Adrenal gland (tissue), 12 donors: ENCODE measurements around the gene HOXD4. TPM values are rescaled to one million over a fixed set of nuclear protein-coding genes. Genes with fewer than 3 reads are reported as not detected.

Source experiments
- DNase-seq, 7 donors: peaks; one replicate each; pipeline ENCODE4 v3.0.0-alpha.2; 2019 to 2020
- H3K27ac ChIP-seq, 5 donors: fragments of 200-600 bp; sonication (generic) in 4 of 5; 1 replicate in 3 of 5; 2 replicates in 2 of 5; pipeline versions ENCODE4 v1.5.1 to v1.8.0; 2016 to 2020; ENCODE audit warnings: mild to moderate bottlenecking in 1 of 5
- H3K27me3 ChIP-seq: fragments of 200-600 bp; 2 replicates; pipeline ENCODE4 v1.8.0; 2021
- H3K36me3 ChIP-seq, 2 donors: fragments of 200-600 bp; replicated peaks in 1 of 2; 1 replicate in 1 of 2; 2 replicates in 1 of 2; pipeline versions ENCODE4 v1.5.1 to v1.8.0; 2018 to 2022
- H3K4me1 ChIP-seq, 2 donors: fragments of 200-600 bp; replicated peaks in 1 of 2; 1 replicate in 1 of 2; 2 replicates in 1 of 2; pipeline versions ENCODE4 v1.5.1 to v1.8.0; 2018 to 2021
- H3K4me3 ChIP-seq, 4 donors: fragments of 200-600 bp; sonication (generic) in 3 of 4; one replicate each; pipeline ENCODE4 v1.5.1; 2016 to 2018
- H3K9me3 ChIP-seq, 3 donors: fragments of 200-600 bp; sonication (generic) in 1 of 3; replicated peaks in 1 of 3; 1 replicate in 2 of 3; 2 replicates in 1 of 3; pipeline versions ENCODE4 v1.5.1 to v1.8.0; 2016 to 2021
- POLR2A ChIP-seq, 2 donors: fragments of 450-650 bp; IDR thresholded peaks; one replicate each; pipeline ENCODE4 v1.6.1; 2017; ENCODE audit warnings: antibody characterized with exemption in 2 of 2, mild to moderate bottlenecking in 2 of 2, moderate library complexity in 1 of 2
- WGBS, 4 donors: extraction: QIAGEN DNeasy Blood & Tissue Kit in 2 of 4; methylation state at CpG; one replicate each; pipeline versions ENCODE4 v1.1.5 to v1.1.7; 2013 to 2017; 5-methylcytosine and 5-hydroxymethylcytosine counted together
- intact Hi-C, 2 donors: fragments of 100-400 bp; cut with DNase I; formaldehyde crosslinking; loops; one replicate each; pipeline versions ENCODE4 v1.14.1 to v1.15.0; 2022 to 2023
- polyA plus RNA-seq, 3 donors: library from polyadenylated mRNA; stranded (reverse); fragments of 200-250 nt in 2 of 3; fragments of 350-450 nt in 1 of 3; fragmentation: Illumina TruSeq in 1 of 3; extraction: RNeasy Lipid Tissue Mini Kit (QIAGEN cat#74804) in 1 of 3; gene quantifications; one replicate each; pipeline ENCODE4 v1.2.3, GENCODE V29; 2013 to 2014
- total RNA-seq, 9 donors: library from RNA; depleted of rRNA in 4 of 9; stranded (reverse); fragments of >200 nt in 4 of 9; fragments of 120-200 nt in 1 of 9; fragmentation: NEBNext Ultra II Directional in 1 of 9; extraction: Animal tissue kit (Norgen Biotek cat#: 25700) in 1 of 9; gene quantifications; one replicate each; pipeline versions ENCODE4 v1.1.0 to v1.2.4, GENCODE V29; 2013 to 2023
- TF ChIP-seq, protein P1 (sequence below), 6 experiments: fragments of 450-650 bp in 4 of 6; fragments of 200-600 bp in 2 of 6; sonication (generic) in 1 of 6; IDR thresholded peaks; 1 replicate in 5 of 6; 2 replicates in 1 of 6; pipeline versions ENCODE4 v1.5.1 to v1.8.0; 2016 to 2021; ENCODE audit warnings: antibody characterized with exemption in 6 of 6, mild to moderate bottlenecking in 2 of 6, moderate library complexity in 1 of 6
- donor health status: healthy with polysubstance abuse.
- donor health status: Bipolar disorder and iron deficiency.
- donor health status: DM: yes; HTN: yes; CAD: no.
- donor health status: DM: no; HTN: no; CAD: no.
- donor health status: DM: no; HTN: no; CAD: no.
- donor health status: DM: yes; HTN: yes; CAD: no.

The HOXD4 gene
- total and polyA plus RNA-seq, 12 donors: 1.9 to 38.5 (median 9.3) TPM

DNA sequence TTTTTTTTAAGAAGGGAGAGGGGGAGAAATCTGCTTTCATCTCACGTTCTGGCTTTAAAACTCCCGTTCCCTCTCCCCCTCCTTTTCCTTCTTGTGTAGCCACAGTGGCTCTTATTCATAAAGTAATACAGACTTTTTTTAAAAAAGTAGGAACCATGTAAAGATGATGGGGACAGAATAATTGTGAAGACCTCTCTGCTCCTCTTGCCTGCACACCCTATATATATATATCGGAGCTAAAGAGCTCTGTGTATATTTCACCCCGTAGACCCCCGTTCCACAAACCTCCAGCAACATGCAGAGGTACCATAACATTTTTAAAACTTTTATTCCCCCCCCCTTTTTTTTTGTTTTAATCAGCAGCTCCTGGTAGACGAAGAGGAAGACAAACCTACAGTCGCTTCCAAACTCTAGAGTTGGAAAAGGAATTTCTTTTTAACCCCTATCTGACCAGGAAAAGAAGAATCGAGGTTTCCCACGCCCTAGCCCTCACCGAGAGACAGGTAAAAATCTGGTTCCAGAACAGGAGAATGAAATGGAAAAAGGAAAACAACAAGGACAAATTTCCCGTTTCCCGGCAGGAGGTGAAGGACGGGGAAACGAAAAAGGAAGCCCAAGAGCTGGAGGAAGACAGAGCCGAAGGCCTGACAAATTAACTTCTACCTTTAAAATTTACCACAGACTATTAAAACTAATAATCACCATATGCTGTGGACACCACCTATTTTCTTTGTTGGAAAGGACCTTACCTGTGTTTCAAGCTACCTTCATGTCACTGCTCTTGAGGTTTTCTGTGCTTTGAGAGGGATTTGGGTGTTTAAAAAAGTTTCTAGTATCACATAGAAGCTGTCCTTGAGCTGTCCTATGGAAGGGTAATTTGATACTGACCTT lies 20.1 kb upstream of the HOXD4 start:
- peak in 2 of 7 donors; percentile 16 to 46 for DNase-seq
- Histone ChIP-seq H3K27me3 (no peaks in the 10 kb centered on the region), H3K27ac (peak overlapping the region; percentile 66 to 99 (median 89)), H3K4me1 (peaks cover 17 to 40% of the 10 kb centered on the region in 2 donors), H3K9me3 (no peaks in the 10 kb centered on the region), H3K4me3 (peak overlapping the region in 2 of 4 donors; percentile 42 to 78), H3K36me3 (peaks cover 0 to 2% of the 10 kb centered on the region in 2 donors)
- no peak for TF ChIP-seq POLR2A (IDR thresholded peaks at IDR 0.05)
- TF ChIP-seq, protein P1, sequence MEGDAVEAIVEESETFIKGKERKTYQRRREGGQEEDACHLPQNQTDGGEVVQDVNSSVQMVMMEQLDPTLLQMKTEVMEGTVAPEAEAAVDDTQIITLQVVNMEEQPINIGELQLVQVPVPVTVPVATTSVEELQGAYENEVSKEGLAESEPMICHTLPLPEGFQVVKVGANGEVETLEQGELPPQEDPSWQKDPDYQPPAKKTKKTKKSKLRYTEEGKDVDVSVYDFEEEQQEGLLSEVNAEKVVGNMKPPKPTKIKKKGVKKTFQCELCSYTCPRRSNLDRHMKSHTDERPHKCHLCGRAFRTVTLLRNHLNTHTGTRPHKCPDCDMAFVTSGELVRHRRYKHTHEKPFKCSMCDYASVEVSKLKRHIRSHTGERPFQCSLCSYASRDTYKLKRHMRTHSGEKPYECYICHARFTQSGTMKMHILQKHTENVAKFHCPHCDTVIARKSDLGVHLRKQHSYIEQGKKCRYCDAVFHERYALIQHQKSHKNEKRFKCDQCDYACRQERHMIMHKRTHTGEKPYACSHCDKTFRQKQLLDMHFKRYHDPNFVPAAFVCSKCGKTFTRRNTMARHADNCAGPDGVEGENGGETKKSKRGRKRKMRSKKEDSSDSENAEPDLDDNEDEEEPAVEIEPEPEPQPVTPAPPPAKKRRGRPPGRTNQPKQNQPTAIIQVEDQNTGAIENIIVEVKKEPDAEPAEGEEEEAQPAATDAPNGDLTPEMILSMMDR (IDR thresholded peaks at IDR 0.05): no peak
- 17 to 36% (median 22%) methylated on average over 15 of the region's 15 CpGs for whole genome bisulfite sequencing, 4 donors
- intact Hi-C loops: no loop called here

DNA sequence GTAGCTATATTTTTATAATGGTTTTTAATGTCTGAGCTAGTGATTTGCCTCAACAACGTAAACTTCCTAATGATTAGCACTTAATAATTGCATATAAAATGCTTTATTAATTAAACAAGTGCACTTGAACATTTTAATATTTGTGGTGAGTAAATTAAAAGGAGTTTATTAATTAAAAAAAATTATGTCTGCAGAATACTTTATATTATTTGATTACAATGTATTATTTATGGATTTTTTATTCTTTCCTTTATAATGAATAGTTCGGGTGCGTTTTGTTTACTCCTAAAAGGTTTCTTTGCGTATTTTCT lies 19.5 kb upstream of the HOXD4 start:
- 32 to 56% (median 48%) methylated on average over 4 of the region's 4 CpGs for WGBS, 4 donors
- no peak for DNase-seq
- peaks cover 17 to 39% of the 10 kb centered on the region in 2 donors for H3K4me1 ChIP-seq
- intact Hi-C loops: no loop called here
- H3K4me3 ChIP-seq: peak overlapping the region in 2 of 4 donors; percentile 42 to 78
- H3K27ac ChIP-seq: peak overlapping the region in 4 of 5 donors; percentile 62 to 97 (median 78)
- H3K9me3 ChIP-seq: no peaks in the 10 kb centered on the region
- peaks cover 0 to 2% of the 10 kb centered on the region in 2 donors for H3K36me3 ChIP-seq
- no peaks in the 10 kb centered on the region for H3K27me3 ChIP-seq
- TF ChIP-seq POLR2A (IDR thresholded peaks at IDR 0.05): no peak
- TF ChIP-seq, protein P1 (IDR thresholded peaks at IDR 0.05): no peak

GRCh38 chr2:176132205-176133171 lies 18.9 kb upstream of the HOXD4 start:
- Histone ChIP-seq H3K4me1 (peaks cover 17 to 33% of the 10 kb centered on the region in 2 donors), H3K4me3 (peak overlapping the region in 2 of 4 donors; percentile 42 to 78), H3K9me3 (no peaks in the 10 kb centered on the region), H3K27ac (peak overlapping the region; percentile 37 to 97 (median 65)), H3K36me3 (peaks cover 0 to 2% of the 10 kb centered on the region in 2 donors), H3K27me3 (no peaks in the 10 kb centered on the region)
- WGBS, 4 donors: 35 to 67% (median 45%) methylated on average over 33 of the region's 33 CpGs
- intact Hi-C loops: no loop called here
- DNase-seq: peak in 4 of 7 donors; percentile 10 to 58 (median 34)
- TF ChIP-seq POLR2A (IDR thresholded peaks at IDR 0.05): peak in 1 of 2 donors; percentile 12
- TF ChIP-seq, protein P1 (IDR thresholded peaks at IDR 0.05): no peak

GRCh38 chr2:176133389-176133788 lies 18.0 kb upstream of the HOXD4 start:
- intact Hi-C loops: no loop called here
- Histone ChIP-seq H3K27ac (peak overlapping the region in 3 of 5 donors; percentile 65 to 97 (median 89)), H3K36me3 (peaks cover 0 to 2% of the 10 kb centered on the region in 2 donors), H3K4me1 (peaks cover 21 to 39% of the 10 kb centered on the region in 2 donors), H3K4me3 (no peak overlapping the region), H3K9me3 (no peaks in the 10 kb centered on the region), H3K27me3 (no peaks in the 10 kb centered on the region)
- peak in 2 of 7 donors; percentile 27 to 57 for DNase-seq
- TF ChIP-seq, protein P1 (IDR thresholded peaks at IDR 0.05): no peak
- no peak for TF ChIP-seq POLR2A (IDR thresholded peaks at IDR 0.05)
